IPS-15b (cell line): ENCODE data around the gene UNC13D.
A peak's percentile ranks its signal among the peaks of the same experiment; 100 is the strongest.

Experiments
- H3K27me3 ChIP-seq: one replicate; pipeline ENCODE4 v1.6.1; 2013; ENCODE audit warnings: low read length; ENCODE audit not compliant: control insufficient read depth, insufficient read depth
- H3K36me3 ChIP-seq: one replicate; pipeline ENCODE4 v1.6.1; 2013; ENCODE audit warnings: low read length; ENCODE audit not compliant: control insufficient read depth, insufficient read depth
- H3K4me1 ChIP-seq: one replicate; pipeline ENCODE4 v1.6.1; 2013; ENCODE audit warnings: mild to moderate bottlenecking, low read length; ENCODE audit not compliant: control insufficient read depth, insufficient read depth
- H3K4me3 ChIP-seq: one replicate; pipeline ENCODE4 v1.5.1; 2013; ENCODE audit warnings: low read depth, low read length
- H3K9ac ChIP-seq: one replicate; pipeline ENCODE4 v1.6.1; 2013; ENCODE audit warnings: low read depth, mild to moderate bottlenecking, low read length
- H3K9me3 ChIP-seq: one replicate; pipeline ENCODE4 v1.6.1; 2013; ENCODE audit warnings: mild to moderate bottlenecking, low read length; ENCODE audit not compliant: control insufficient read depth, insufficient read depth

The UNC13D gene

GRCh38 chr17:75880266-75880665 lies 36.1 kb upstream of the UNC13D start:
- Histone ChIP-seq H3K4me3 (no peak overlapping the region), H3K4me1 (no peaks in the 10 kb centered on the region), H3K36me3 (no peaks in the 10 kb centered on the region), H3K9me3 (no peaks in the 10 kb centered on the region), H3K27me3 (peaks cover 15% of the 10 kb centered on the region), H3K9ac (no peak overlapping the region)

- Histone ChIP-seq H3K9me3 (no peaks in the 10 kb centered on the region), H3K4me1 (no peaks in the 10 kb centered on the region), H3K36me3 (no peaks in the 10 kb centered on the region), H3K27me3 (peaks cover 15% of the 10 kb centered on the region), H3K4me3 (peak within 1 kb of the TSS; percentile 82), H3K9ac (peak within 1 kb of the TSS; percentile 8)
Measured at GRCh38 chr17:75878174-75878998, 34.2 kb upstream of the UNC13D start, which contains the start of gene TRIM47. Gene TRIM47, minus strand, starts transcription at chr17:75878581. Its CDS starts 33 bp downstream, at chr17:75878548.

- H3K4me3 ChIP-seq, result peak overlapping the region; percentile 82
- H3K9ac ChIP-seq, result peak overlapping the region; percentile 8
- no peaks in the 10 kb centered on the region for H3K36me3 ChIP-seq
- no peaks in the 10 kb centered on the region for H3K4me1 ChIP-seq
- H3K9me3 ChIP-seq, result no peaks in the 10 kb centered on the region
- H3K27me3 ChIP-seq, result peaks cover 15% of the 10 kb centered on the region
Measured at GRCh38 chr17:75877752-75878173, 33.6 kb upstream of the UNC13D start.

- no peaks in the 10 kb centered on the region for H3K4me1 ChIP-seq
- peak overlapping the region; percentile 82 for H3K4me3 ChIP-seq
- H3K36me3 ChIP-seq, result no peaks in the 10 kb centered on the region
- peaks cover 15% of the 10 kb centered on the region for H3K27me3 ChIP-seq
- peak overlapping the region; percentile 8 for H3K9ac ChIP-seq
- H3K9me3 ChIP-seq, result no peaks in the 10 kb centered on the region
Measured at GRCh38 chr17:75876938-75877751, 32.9 kb upstream of the UNC13D start.

GRCh38 chr17:75876190-75876937 lies 32.2 kb upstream of the UNC13D start:
- Histone ChIP-seq H3K36me3 (no peaks in the 10 kb centered on the region), H3K4me1 (no peaks in the 10 kb centered on the region), H3K9me3 (no peaks in the 10 kb centered on the region), H3K4me3 (peak overlapping the region; percentile 18), H3K9ac (no peak overlapping the region), H3K27me3 (peaks cover 15% of the 10 kb centered on the region)

GRCh38 chr17:75875940-75876189 lies 31.7 kb upstream of the UNC13D start:
- Histone ChIP-seq H3K4me1 (no peaks in the 10 kb centered on the region), H3K9me3 (no peaks in the 10 kb centered on the region), H3K27me3 (peaks cover 15% of the 10 kb centered on the region), H3K9ac (no peak overlapping the region), H3K36me3 (no peaks in the 10 kb centered on the region), H3K4me3 (no peak overlapping the region)

GRCh38 chr17:75875182-75875939 lies 31.2 kb upstream of the UNC13D start:
- H3K9me3 ChIP-seq, result no peaks in the 10 kb centered on the region
- H3K9ac ChIP-seq, result no peak overlapping the region
- H3K4me1 ChIP-seq, result no peaks in the 10 kb centered on the region
- H3K36me3 ChIP-seq, result no peaks in the 10 kb centered on the region
- no peak overlapping the region for H3K4me3 ChIP-seq
- H3K27me3 ChIP-seq, result peaks cover 15% of the 10 kb centered on the region

- Histone ChIP-seq H3K9ac (no peak overlapping the region), H3K4me1 (no peaks in the 10 kb centered on the region), H3K27me3 (peaks cover 15% of the 10 kb centered on the region), H3K36me3 (no peaks in the 10 kb centered on the region), H3K4me3 (no peak overlapping the region), H3K9me3 (no peaks in the 10 kb centered on the region)
Measured at GRCh38 chr17:75874323-75875181, 30.3 kb upstream of the UNC13D start.

- no peak overlapping the region for H3K4me3 ChIP-seq
- no peaks in the 10 kb centered on the region for H3K9me3 ChIP-seq
- no peaks in the 10 kb centered on the region for H3K4me1 ChIP-seq
- no peaks in the 10 kb centered on the region for H3K36me3 ChIP-seq
- H3K27me3 ChIP-seq, result peaks cover 12% of the 10 kb centered on the region
- H3K9ac ChIP-seq, result no peak overlapping the region
Measured at GRCh38 chr17:75873587-75874322, 29.6 kb upstream of the UNC13D start.
